ENCODE results near the gene PDE6H.

Gene PDE6H

GRCh38 chr12:14976658-14977057 is 3.8 kb downstream of the PDE6H start:
- DNase-seq = no peak

- no peak for DNase-seq
These were observed 6.6 kb downstream of the PDE6H start for GRCh38 chr12:14979468-14979867.

- no peak for DNase-seq
These were observed 8.2 kb downstream of the PDE6H start for GRCh38 chr12:14981049-14981448.

- no peak for DNase-seq
These were observed 9.7 kb downstream of the PDE6H start for GRCh38 chr12:14982562-14982961.

GRCh38 chr12:14982991-14983390 is 10.1 kb downstream of the PDE6H start:
- no peak for DNase-seq

GRCh38 chr12:14984036-14984435 is 11.2 kb downstream of the PDE6H start:
- DNase-seq = no peak

GRCh38 chr12:14984766-14985285 is 12.0 kb downstream of the PDE6H start:
- DNase-seq = no peak

- no peak for DNase-seq
These were observed 13.6 kb downstream of the PDE6H start for GRCh38 chr12:14986449-14986848.

GRCh38 chr12:14988035-14988434 is 15.2 kb downstream of the PDE6H start:
- no peak for DNase-seq

GRCh38 chr12:14989790-14990189 is 16.9 kb downstream of the PDE6H start:
- DNase-seq = no peak

- DNase-seq = no peak
These were observed 18.2 kb downstream of the PDE6H start for GRCh38 chr12:14991069-14991468.

- no peak for DNase-seq
These were observed 19.8 kb downstream of the PDE6H start for GRCh38 chr12:14992673-14993072.

- DNase-seq = no peak
These were observed 20.3 kb downstream of the PDE6H start for GRCh38 chr12:14993117-14993516.

GRCh38 chr12:14993537-14994266 is 20.9 kb downstream of the PDE6H start:
- DNase-seq = no peak

GRCh38 chr12:14994610-14995009 is 21.8 kb downstream of the PDE6H start:
- DNase-seq = no peak

- DNase-seq = peak; percentile 66
These were observed 23.0 kb downstream of the PDE6H start for GRCh38 chr12:14995583-14996425.

- DNase-seq = no peak
These were observed 25.2 kb downstream of the PDE6H start for GRCh38 chr12:14997998-14998397.

GRCh38 chr12:14999021-14999694 is 26.3 kb downstream of the PDE6H start:
- DNase-seq = no peak

GRCh38 chr12:14999695-15000365 is 27.0 kb downstream of the PDE6H start:
- DNase-seq = no peak

GRCh38 chr12:15000575-15000974 is 27.7 kb downstream of the PDE6H start:
- DNase-seq = no peak

- peak; percentile 85 for DNase-seq
These were observed 29.0 kb downstream of the PDE6H start for GRCh38 chr12:15001733-15002382.

GRCh38 chr12:15004421-15004820 is 31.6 kb downstream of the PDE6H start:
- DNase-seq = no peak
